HepG2 (cell line): Measurements from ENCODE around the gene IFI35. TPM values are rescaled to one million over a fixed set of nuclear protein-coding genes. Genes with fewer than 3 reads are reported as not detected.

Experiments used
- AGO1 ChIP-seq: fragments of 200-400 bp; formaldehyde crosslinking; IDR thresholded peaks from 2 replicates; pipeline ENCODE4 v1.6.1; 2017; ENCODE audit warnings: mild to moderate bottlenecking, low read depth, low read length, moderate library complexity; ENCODE audit not compliant: poor library complexity, severe bottlenecking
- FOXA3 ChIP-seq: IDR thresholded peaks from 2 replicates; pipeline ENCODE4 v1.6.1; 2016; ENCODE audit warnings: missing genetic modification reagents, missing compliant biosample characterization
- ZNF207 ChIP-seq: fragments of 450-650 bp; IDR thresholded peaks from 2 replicates; pipeline ENCODE4 v1.6.1; 2016; ENCODE audit warnings: antibody characterized with exemption, borderline replicate concordance
- ZNF280D ChIP-seq: sonication (generic); formaldehyde crosslinking; IDR thresholded peaks from 2 replicates; pipeline ENCODE4 v1.5.1; 2020; ENCODE audit warnings: mild to moderate bottlenecking, missing genetic modification reagents
- ZNF720 ChIP-seq: sonication (generic); formaldehyde crosslinking; IDR thresholded peaks from 2 replicates; pipeline ENCODE4 v1.4.0; 2020; ENCODE audit warnings: missing genetic modification reagents
- polyA plus RNA-seq, 8 experiments: library from polyadenylated mRNA; depleted of rRNA in 3 of 8; stranded (reverse) in 7 of 8; unstranded in 1 of 8; fragments of >200 nt; fragmentation: Illumina TruSeq in 4 of 8; extraction: Trizol in 4 of 8; gene quantifications; 2 replicates each; pipeline versions ENCODE4 v1.2.1 to v1.2.3, GENCODE V29; 2011 to 2016; ENCODE audit warnings: low read depth in 4 of 8, missing spikeins in 1 of 8, mixed read lengths in 1 of 8; ENCODE audit not compliant: insufficient read depth in 1 of 8
- total RNA-seq, 5 experiments: library from RNA; depleted of rRNA; stranded (reverse); fragments of >200 nt; fragmentation: Illumina TruSeq; extraction: Trizol; gene quantifications; 2 replicates each; pipeline ENCODE4 v1.2.3, GENCODE V29; 2016; ENCODE audit warnings: low read depth in 1 of 5
- TF ChIP-seq, protein P1 (sequence below): sonication (generic); formaldehyde crosslinking; IDR thresholded peaks from 2 replicates; pipeline ENCODE4 v1.5.0; 2020; ENCODE audit warnings: mild to moderate bottlenecking, missing genetic modification reagents, borderline replicate concordance
- TF ChIP-seq, protein P2 (sequence below): sonication (generic); formaldehyde crosslinking; IDR thresholded peaks from 2 replicates; pipeline ENCODE4 v1.5.1; 2020; ENCODE audit warnings: mild to moderate bottlenecking, missing genetic modification reagents, borderline replicate concordance
- TF ChIP-seq, protein P3 (sequence below): sonication (generic); formaldehyde crosslinking; IDR thresholded peaks from 2 replicates; pipeline ENCODE4 v1.4.0; 2020; ENCODE audit warnings: mild to moderate bottlenecking, missing genetic modification reagents

Gene IFI35
- total and polyA plus RNA-seq, 2 of the 13 experiments (the other 11 are each of a cell fraction or from before 2014, with no cell fraction given), result 28.9 to 38.1 TPM

DNA sequence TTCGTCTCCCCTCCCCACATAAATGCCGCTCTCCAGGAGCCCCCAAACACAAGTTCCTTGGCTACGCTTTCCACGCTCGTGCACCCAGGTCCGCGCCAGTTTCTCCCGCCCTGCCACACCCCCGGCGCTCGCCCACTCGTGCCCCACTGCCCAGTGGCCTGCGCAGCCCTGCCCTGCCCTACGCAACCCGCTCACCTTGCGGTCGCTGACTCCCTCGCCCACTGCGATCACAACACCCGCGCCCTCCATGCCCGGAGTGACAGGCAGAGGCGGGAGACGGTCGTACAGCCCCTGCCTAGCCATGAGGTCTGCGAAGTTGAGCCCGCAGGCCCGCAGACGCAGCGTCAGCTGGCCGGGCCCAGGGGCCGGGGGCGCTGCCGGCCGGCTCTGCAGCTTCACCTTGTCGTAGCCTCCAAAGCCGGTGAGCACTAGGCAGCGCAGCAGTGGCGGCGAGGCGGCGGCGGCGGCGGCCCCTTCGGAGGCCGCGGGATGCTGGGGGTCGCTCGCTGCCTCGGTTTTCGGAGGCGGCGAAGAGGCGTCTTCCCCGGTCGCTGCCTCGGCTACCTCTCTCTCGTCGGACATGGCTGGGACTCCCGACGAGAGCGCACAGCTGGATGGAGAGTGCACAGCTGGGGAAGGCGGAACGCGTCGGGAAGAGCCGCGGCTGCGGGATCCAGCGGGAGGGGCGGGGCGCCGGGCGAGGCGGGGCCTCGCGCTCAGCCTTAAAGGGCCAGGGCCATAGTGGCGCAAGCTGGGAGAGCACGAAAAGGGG is 15.3 kb downstream of the IFI35 start, which contains the start of gene VAT1 (continued):
- TF ChIP-seq ZNF280D, result 0 out of 2 replicates have a peak, but pooled peaks have one; percentile 18
- no peak for TF ChIP-seq FOXA3 (CRISPR knock-in tag)
- TF ChIP-seq, protein P1, sequence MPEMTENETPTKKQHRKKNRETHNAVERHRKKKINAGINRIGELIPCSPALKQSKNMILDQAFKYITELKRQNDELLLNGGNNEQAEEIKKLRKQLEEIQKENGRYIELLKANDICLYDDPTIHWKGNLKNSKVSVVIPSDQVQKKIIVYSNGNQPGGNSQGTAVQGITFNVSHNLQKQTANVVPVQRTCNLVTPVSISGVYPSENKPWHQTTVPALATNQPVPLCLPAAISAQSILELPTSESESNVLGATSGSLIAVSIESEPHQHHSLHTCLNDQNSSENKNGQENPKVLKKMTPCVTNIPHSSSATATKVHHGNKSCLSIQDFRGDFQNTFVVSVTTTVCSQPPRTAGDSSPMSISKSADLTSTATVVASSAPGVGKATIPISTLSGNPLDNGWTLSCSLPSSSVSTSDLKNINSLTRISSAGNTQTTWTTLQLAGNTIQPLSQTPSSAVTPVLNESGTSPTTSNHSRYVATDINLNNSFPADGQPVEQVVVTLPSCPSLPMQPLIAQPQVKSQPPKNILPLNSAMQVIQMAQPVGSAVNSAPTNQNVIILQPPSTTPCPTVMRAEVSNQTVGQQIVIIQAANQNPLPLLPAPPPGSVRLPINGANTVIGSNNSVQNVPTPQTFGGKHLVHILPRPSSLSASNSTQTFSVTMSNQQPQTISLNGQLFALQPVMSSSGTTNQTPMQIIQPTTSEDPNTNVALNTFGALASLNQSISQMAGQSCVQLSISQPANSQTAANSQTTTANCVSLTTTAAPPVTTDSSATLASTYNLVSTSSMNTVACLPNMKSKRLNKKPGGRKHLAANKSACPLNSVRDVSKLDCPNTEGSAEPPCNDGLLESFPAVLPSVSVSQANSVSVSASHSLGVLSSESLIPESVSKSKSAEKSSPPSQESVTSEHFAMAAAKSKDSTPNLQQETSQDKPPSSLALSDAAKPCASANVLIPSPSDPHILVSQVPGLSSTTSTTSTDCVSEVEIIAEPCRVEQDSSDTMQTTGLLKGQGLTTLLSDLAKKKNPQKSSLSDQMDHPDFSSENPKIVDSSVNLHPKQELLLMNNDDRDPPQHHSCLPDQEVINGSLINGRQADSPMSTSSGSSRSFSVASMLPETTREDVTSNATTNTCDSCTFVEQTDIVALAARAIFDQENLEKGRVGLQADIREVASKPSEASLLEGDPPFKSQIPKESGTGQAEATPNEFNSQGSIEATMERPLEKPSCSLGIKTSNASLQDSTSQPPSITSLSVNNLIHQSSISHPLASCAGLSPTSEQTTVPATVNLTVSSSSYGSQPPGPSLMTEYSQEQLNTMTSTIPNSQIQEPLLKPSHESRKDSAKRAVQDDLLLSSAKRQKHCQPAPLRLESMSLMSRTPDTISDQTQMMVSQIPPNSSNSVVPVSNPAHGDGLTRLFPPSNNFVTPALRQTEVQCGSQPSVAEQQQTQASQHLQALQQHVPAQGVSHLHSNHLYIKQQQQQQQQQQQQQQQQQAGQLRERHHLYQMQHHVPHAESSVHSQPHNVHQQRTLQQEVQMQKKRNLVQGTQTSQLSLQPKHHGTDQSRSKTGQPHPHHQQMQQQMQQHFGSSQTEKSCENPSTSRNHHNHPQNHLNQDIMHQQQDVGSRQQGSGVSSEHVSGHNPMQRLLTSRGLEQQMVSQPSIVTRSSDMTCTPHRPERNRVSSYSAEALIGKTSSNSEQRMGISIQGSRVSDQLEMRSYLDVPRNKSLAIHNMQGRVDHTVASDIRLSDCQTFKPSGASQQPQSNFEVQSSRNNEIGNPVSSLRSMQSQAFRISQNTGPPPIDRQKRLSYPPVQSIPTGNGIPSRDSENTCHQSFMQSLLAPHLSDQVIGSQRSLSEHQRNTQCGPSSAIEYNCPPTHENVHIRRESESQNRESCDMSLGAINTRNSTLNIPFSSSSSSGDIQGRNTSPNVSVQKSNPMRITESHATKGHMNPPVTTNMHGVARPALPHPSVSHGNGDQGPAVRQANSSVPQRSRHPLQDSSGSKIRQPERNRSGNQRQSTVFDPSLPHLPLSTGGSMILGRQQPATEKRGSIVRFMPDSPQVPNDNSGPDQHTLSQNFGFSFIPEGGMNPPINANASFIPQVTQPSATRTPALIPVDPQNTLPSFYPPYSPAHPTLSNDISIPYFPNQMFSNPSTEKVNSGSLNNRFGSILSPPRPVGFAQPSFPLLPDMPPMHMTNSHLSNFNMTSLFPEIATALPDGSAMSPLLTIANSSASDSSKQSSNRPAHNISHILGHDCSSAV, result no peak; the same call in 1 of the 2 replicates
- TF ChIP-seq, protein P2, sequence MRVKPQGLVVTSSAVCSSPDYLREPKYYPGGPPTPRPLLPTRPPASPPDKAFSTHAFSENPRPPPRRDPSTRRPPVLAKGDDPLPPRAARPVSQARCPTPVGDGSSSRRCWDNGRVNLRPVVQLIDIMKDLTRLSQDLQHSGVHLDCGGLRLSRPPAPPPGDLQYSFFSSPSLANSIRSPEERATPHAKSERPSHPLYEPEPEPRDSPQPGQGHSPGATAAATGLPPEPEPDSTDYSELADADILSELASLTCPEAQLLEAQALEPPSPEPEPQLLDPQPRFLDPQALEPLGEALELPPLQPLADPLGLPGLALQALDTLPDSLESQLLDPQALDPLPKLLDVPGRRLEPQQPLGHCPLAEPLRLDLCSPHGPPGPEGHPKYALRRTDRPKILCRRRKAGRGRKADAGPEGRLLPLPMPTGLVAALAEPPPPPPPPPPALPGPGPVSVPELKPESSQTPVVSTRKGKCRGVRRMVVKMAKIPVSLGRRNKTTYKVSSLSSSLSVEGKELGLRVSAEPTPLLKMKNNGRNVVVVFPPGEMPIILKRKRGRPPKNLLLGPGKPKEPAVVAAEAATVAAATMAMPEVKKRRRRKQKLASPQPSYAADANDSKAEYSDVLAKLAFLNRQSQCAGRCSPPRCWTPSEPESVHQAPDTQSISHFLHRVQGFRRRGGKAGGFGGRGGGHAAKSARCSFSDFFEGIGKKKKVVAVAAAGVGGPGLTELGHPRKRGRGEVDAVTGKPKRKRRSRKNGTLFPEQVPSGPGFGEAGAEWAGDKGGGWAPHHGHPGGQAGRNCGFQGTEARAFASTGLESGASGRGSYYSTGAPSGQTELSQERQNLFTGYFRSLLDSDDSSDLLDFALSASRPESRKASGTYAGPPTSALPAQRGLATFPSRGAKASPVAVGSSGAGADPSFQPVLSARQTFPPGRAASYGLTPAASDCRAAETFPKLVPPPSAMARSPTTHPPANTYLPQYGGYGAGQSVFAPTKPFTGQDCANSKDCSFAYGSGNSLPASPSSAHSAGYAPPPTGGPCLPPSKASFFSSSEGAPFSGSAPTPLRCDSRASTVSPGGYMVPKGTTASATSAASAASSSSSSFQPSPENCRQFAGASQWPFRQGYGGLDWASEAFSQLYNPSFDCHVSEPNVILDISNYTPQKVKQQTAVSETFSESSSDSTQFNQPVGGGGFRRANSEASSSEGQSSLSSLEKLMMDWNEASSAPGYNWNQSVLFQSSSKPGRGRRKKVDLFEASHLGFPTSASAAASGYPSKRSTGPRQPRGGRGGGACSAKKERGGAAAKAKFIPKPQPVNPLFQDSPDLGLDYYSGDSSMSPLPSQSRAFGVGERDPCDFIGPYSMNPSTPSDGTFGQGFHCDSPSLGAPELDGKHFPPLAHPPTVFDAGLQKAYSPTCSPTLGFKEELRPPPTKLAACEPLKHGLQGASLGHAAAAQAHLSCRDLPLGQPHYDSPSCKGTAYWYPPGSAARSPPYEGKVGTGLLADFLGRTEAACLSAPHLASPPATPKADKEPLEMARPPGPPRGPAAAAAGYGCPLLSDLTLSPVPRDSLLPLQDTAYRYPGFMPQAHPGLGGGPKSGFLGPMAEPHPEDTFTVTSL (CRISPR knock-in tag), result peak; percentile 56; the same call in 1 of the 2 replicates
- TF ChIP-seq ZNF720, result no peak
- peak; percentile 45 for TF ChIP-seq AGO1
- TF ChIP-seq ZNF207, result no peak
- TF ChIP-seq, protein P3, sequence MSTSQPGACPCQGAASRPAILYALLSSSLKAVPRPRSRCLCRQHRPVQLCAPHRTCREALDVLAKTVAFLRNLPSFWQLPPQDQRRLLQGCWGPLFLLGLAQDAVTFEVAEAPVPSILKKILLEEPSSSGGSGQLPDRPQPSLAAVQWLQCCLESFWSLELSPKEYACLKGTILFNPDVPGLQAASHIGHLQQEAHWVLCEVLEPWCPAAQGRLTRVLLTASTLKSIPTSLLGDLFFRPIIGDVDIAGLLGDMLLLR (CRISPR knock-in tag), result peak; percentile 73
